Stimulated activated CD4-positive, alpha-beta T cell treated with anti-CD3 and anti-CD28 coated beads, TNF-alpha, amount 100 ng/mL, for 4 hours (primary cell): ENCODE measurements around the gene F2RL1.
"Not testable (repeated sequence)": the region's sequence is repeated elsewhere in the genome, so short reads cannot be mapped to it uniquely, and the experiment has no call there.

Experiments used
- DNase-seq, 3 experiments: peaks; one replicate each; pipeline ENCODE4 v3.0.0-alpha.2; 2020; ENCODE audit warnings: low read depth in 3 of 3

The F2RL1 gene, protein sequence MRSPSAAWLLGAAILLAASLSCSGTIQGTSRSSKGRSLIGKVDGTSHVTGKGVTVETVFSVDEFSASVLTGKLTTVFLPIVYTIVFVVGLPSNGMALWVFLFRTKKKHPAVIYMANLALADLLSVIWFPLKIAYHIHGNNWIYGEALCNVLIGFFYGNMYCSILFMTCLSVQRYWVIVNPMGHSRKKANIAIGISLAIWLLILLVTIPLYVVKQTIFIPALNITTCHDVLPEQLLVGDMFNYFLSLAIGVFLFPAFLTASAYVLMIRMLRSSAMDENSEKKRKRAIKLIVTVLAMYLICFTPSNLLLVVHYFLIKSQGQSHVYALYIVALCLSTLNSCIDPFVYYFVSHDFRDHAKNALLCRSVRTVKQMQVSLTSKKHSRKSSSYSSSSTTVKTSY

DNA sequence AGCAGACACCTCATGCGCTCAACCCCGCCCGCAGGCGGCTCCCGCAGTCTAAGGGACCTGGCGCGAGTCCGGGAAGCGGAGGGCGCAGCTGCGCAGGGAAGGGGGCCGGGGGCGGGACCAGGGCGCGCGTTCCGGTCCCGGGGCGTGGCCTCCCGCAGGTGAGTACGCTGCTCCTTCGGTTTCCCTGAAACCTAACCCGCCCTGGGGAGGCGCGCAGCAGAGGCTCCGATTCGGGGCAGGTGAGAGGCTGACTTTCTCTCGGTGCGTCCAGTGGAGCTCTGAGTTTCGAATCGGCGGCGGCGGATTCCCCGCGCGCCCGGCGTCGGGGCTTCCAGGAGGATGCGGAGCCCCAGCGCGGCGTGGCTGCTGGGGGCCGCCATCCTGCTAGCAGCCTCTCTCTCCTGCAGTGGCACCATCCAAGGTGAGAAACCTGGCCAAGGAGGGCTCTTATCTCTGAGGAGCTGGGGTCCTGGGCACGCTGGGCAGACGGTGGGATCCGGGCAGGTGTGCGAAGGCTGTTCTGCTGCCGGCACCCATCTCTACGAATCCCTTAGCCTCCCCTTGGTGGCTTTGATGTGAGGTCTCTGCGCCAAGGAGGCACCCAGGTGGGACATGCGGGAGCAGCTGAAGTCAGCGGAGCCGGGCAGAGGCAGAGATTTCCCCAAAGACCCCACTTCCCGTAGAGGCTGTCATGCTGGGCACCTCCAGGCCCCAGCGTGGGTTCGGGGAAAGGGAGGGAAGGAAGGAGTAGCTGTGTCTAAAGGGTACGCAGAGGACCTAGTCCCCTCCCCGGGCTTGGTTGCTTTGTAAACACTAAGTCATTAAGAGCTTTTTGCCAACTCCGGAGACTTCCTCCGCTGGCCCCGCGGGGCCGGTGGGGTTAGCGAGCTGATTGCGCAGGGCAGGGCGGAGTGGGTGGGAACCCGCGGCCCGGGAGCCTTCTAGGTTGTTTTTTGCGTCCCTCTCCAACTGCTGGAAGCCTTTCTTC is at the start of gene F2RL1:
F2RL1 (plus strand) TSS at position 187 of the 988 bp plus-strand sequence; CDS start at position 340, 153 bp downstream.
- peak; percentile 38 to 46 (median 44) for DNase-seq

DNA sequence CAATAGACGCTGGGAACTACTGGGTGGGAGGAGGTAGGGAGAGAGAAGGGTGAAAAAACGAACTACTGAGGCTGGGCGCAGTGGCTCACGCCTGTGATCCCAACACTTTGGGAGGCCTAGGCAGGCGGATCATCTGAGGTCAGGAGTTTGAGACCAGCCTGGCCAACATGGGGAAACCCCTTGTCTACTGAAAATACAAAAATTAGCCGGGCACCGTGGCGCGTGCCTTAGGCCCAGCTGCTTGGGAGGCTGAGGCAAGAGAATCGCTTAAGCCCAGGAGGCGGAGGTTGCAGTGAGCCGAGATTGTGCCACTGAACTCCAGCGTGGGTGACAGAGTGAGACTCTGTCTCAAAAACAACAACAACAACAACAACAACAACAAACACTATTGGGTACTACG is 47.8 kb upstream of the F2RL1 start:
- DNase-seq, result not testable (repeated sequence)

DNA sequence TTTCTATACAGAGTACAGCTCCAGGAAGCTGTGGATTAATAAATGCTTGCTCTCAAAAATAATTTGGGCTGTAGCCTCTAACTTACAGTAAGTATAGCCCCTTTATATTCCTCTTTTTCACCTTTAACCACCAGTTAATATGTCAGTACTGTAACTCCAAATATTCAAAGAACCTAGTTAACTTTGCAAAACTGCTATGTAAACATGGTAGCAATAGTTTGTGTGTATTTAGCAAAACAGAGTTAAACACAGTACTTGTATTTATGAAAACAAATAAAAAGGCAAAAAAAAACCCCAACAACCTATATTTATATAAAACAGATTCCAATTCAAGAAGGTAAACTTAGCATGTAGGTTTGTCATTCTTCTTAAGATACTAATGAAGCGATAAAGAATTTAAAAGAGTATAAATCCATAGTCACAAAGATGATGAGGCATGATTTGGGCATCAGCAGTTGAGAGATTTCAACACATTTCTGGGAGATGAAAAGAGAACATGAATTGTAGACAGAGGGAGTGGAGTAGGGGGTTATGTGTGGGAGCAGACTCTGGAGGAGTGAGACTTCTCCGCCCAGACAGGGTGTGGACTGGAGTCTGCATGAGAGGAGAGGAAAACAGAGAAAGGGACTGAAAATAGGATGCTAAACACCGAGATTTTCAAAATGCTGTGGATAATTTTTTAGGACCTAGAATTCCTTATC is 47.0 kb upstream of the F2RL1 start:
- DNase-seq, result no peak

DNA sequence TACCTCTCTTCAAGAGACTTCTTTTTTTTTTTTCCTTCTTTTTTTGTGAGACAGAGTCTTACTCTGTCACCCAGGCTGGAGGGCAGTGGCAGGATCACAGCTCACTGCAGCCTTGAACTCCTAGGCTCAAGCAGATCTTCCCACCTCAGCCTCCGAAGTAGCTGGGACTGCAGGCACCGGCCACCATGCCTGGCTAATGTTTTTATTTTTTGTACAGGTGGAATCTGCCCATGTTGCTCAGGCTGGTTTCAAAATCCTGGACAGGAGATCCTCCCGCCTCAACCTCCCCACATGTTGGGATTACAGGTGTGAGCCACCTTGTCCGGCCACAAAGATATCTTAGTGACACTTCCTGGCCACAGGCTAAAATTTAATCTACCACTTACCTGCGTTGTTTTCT is 42.9 kb upstream of the F2RL1 start:
- DNase-seq, result no peak

DNA sequence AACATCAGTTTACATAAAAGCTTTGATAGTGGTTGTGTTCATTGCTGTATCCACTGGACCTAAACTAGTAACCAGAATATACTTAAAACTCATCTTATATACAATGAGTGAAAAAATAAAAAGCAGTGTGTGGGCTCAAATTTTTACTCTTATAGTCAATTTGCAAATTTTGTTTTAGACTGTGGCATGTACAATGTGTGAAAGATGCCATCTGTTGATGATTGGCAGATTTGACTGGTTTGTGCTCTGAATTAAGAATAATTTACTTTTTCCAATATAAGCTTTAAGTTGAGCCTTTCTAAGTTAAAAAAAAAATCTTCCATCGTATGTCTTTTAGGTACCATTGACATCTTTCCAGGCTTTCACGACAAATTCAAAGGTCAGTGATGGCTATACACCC is 42.4 kb upstream of the F2RL1 start:
- DNase-seq, result no peak

DNA sequence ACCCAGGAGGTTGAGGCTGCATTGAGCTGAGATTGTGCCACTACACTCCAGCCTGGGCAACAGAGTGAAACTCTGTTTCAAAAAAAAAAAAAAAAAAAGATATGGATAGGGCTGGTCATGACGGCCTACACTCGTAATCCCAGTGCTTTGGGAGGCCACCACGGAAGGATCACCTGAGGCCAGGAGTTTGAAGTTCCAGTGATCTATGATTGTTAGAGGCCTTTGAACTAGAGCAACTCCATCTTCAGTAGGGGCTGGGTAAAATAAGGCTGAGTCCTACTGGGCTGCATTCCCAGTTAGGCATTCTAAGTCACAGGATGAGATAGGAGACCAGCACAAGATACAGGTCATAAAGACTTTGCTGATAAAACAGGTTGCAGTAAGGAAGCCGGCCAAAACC is 38.2 kb upstream of the F2RL1 start:
- DNase-seq, result not testable (repeated sequence)

DNA sequence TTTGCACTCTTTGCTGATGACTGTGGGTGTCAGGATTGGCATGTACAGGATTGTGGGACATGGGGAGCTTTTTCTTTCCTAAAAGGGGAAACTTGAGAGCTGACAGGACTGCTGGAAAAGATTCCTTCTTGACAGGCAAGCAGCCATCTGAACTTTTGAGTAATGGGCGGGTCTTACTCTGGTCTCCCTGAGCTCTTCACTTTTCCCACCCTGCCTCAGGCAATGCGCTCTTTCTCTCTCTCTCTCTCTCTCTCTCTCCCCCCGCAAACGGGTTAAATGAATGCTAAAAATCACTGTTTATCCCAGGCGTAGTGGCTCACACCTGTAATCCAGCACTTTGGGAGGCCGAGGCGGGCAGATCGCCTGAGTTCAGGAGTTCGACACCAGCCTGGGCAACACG is 37.1 kb upstream of the F2RL1 start:
- no peak for DNase-seq

DNA sequence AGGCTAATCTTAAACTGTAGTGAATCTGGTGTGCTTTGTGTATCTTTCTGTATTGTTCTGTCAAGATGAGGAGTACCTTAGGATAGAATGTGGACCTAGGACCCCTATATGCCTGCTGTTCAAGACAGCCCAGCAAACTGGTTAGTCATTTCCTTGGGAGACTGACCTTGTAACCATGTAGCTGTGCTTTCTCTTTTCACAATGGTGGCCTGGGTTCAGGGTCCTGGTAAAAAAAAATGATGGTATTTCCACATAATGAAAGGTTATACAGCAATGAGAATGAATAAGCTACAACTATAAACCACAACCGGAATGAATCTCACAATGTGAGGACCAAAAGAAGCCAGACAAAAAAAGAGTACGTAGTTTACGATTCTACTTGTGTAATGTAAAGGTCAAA is 36.4 kb upstream of the F2RL1 start:
- DNase-seq, result no peak

DNA sequence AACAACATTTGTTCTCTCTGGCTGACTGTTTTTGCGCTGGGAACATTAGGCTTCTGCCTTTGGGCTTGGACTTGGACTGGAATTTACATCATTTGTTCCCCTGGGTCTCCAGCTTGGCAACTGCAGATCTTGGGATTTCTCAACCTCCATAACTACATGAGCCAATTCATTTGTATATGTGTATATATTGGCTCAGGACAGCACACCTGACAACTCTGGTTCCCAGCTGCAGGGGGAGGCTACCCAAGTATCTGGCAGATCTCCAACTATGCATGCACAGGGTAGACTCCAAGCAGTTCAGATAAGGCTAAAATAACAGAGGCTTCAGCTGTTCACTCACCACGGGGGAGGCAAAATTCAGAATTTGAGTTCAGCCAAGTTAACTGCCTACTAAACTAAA is 31.6 kb upstream of the F2RL1 start:
- DNase-seq, result no peak

DNA sequence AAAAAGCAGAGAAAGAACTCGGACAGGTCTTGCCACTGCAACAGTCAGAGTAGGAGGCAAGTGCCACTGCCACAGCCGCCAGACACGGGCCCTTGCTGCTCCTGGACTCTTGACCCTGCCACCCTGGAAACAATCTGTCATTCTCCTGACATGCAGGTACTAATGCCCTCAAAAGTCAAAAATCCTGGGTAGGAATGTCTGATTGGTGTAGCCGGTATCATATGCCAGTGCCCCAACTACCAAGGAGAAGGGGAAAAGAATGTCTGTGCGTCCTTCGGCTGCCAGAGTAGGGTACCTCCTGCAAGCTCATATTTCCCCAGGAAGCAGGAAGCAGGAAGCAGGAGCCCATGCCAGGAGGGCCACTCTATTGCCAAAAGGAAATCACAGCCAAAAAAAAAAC is 30.5 kb upstream of the F2RL1 start:
- no peak for DNase-seq

DNA sequence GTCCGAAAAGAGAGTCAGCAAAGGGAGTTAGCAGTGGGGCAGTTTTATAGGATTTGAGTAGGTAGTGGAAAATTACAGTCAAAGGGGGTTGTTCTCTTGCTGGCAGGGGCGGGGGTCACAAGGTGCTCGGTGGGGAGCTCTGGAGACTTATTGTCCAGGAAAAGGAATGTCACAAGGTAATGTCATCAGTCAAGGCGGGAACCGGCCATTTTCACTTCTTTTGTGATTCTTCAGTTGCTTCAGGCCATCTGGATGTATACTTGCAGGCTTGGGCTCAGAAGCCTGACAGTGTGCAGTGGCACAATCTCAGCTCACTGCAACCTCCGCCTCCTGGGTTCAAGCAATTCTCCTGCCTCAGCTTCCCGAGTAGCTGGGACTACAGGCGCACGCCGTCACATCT is 29.6 kb upstream of the F2RL1 start:
- not testable (repeated sequence) for DNase-seq

DNA sequence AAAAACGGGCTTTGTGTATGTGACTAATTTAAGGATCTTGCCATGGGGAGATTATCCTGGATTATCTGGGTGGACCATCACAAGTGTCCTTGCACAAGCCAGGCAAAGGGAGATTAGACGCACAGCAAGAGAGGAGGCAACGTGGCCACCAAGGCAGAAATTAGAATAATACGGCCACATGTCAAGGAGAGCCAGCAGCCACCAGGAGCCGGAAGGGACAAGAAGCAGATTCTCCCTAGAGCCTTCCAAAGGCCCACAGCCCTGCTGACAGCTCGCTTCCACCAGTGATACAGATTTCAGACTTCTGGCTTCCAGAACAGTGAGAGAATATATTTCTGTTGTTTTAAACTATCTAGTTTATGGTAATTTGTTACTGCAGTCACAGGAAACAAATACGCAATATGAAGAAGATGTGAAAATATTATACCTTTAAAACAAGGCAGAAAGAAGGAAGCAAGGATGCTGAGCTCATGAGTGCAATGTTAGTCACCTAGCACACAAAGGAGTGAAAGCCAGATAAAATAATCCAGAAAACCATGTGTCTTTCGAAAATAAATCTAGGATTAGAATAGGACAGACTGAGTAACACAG is 28.7 kb upstream of the F2RL1 start:
- DNase-seq, result no peak

DNA sequence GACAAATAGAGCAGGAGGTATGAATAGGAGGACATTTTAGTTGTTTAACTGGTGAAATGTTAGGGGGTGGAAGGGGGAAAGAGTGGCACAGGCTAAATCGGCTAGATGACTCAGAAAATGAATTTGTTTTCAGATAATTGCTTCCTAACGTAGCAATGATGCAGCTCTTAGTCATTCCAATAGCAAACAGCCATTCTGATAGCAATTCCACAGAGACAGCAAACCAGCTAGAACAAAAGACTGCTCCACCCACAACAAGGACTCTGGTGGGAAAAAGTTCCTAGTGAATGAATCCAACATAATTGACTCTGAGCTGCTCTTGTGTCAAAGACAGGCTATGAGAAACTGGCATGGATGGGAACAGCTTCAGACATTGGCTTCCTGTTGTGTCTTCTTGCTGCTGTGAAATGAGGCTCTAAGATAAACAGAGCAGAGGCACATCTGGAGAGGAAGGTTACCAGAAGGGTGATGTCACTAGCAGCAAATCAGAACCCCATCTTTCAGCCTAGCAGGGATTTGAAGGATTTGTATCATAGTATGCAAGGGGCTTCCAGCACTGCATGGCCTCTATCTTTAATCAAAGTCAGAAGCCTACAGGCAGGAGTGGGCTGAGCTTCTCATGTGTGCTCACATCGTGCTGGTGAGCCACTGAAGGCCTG is 28.1 kb upstream of the F2RL1 start:
- DNase-seq, result no peak

DNA sequence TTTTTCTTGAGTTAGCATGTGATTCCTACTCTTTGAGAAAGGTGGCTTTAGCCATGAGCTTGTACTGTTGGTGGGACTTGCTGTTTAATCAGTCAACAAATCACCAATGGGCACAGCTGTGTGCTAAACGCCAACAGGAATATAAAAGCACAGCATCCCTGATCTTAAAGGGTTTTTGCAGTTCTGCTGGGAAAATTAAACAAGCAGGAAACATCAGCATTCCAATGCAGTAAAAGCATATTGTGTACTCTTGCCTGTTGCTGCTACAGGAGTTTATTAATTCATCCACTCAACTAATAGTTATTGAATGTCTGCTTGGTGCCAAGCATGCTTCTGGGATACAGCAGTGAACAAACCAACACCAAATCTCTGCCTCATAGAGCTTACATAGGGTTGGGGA is 27.4 kb upstream of the F2RL1 start:
- DNase-seq, result no peak

DNA sequence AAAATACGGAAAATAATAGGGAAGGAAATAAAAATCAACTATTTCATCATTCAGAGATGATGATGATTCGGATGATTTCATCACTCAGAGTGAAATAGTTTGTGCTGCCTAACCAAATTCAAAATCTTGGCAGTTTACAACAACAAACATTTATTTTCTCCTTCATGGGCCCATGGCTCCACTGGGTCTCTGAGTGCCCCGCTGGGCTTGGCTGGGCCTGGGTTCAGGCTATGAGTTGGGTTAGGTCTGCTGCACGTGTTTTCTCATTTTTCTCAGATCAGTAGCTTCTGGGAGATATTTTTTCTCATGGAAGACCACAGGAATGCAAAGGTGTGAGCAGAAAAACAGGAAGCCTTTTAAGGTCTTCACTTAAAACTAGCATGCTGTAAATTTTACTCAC is 24.0 kb upstream of the F2RL1 start:
- no peak for DNase-seq

DNA sequence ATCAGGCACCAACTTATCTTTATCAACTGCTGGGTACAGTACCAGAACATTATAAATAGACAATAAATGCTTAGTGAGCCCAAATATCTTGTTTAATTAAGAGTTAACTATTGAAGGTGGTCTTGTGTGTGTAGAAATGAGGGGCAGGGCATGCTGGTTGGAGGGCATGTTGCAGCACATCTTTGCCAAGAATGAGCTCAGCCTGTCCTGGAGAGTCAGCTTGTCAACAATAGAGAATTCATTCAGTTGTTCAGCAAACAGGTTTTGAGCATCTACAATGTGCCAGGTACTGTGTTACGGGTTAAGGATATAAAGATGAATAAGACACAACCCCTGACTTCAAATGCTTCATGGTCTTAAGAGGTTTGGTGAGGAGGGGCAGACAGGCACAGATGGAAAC is 19.2 kb upstream of the F2RL1 start:
- no peak for DNase-seq

DNA sequence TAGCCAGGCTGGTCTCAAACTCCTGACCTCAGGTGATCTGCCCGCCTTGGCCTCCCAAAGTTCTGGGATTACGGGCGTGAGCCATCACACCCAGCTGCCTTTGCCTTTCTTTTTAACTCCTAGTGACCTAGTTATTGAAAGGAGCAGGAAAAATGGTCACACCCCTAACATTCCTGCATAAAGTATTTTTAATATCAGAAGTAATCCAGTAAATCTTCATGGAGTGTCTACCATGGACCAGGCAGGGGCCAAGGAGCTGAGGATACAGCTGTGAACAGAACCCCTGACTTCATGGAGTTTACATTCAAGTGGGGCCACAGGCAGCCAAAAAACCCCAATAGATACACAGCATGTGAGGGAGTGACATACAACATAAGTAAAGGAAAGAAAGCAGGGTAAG is 18.3 kb upstream of the F2RL1 start:
- DNase-seq, result no peak

DNA sequence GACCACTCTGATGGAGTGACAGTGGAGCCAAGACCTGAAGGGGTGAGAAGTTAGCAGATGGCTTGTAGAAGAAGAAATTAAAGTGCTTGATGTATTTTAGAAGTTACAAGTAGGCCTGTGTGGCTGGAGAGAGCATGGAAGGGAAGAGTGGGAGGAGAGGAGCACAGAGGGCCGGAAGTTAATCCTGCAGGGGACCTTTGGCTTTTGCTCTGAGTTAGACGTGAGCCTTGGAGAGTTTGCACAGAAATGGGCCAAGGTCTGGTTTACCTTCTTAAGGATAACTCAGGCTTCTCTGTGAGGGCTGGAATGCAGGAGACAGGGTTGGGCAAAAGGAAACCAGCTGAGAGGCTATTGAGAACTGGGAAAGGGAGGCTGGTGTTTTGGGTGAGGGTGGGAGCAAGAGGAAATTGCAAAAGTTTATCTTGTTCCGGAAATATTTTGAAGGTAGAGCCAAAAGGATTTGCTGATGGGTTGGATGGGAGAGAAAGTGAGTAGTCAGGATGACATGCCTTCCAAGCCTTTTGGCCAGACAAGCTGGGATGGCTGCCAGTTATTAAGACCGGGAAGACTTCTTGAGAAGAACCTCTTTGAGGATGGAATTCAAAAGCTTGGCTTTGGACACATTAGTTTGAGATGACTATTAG is 17.5 kb upstream of the F2RL1 start:
- DNase-seq, result no peak

DNA sequence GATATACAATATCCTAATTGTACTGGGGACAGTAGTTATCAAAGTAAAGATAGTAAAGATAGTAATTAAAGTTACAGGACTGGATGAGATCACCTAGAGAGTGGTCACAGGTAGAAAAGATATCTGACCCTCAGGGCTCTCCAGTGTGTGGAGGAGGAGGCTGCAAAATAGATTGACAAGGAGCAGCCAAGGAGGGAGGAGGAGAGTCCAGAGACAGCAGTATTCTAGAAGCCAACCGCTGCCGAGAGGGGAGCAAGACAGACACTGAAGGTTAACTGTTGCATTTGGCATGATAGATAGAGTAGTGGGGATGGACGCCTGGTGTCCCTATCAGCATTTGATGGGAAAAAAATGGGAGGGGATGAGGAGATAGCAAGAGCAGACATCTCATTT is 17.0 kb upstream of the F2RL1 start:
- DNase-seq, result no peak

DNA sequence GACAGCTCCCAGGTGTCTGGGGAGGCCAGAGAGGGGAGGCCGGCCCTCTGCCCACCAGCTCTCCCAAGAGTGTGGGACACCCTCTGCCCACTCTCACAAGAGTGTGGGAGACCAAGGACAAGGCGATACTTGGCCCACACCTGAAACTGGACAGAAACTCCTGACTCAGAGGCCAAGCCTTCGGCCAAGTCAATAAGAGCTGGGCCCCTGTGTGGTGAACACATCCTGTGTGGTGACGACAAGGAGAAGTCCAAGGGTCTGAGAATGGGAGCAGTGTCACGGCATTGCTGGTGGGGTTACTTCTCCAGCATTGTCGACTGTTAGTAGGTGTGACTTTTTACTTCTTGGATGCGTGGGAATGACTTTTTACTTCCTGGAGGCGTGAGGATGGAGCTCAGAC is 14.6 kb upstream of the F2RL1 start:
- DNase-seq, result no peak
